SK-N-SH (cell line): ENCODE data around the gene ACSBG1. TPM values are rescaled to one million over a fixed set of nuclear protein-coding genes. Genes with fewer than 3 reads are reported as not detected.

Source experiments
- CTCF ChIA-PET: fragments of 300-600, 350-600 bp; formaldehyde crosslinking; extraction: SDS; loops from one replicate; lab custom pipeline; 2021; lab: Yijun Ruan, JAX
- POLR2A ChIA-PET: fragments of 350-600 bp; sonication (Branson Sonifier 250); formaldehyde crosslinking; extraction: SDS; loops from one replicate; lab custom pipeline; 2020; ENCODE audit warnings: antibody characterized with exemption, inconsistent platforms; lab: Yijun Ruan, JAX
- DNase-seq: peaks from one replicate; pipeline ENCODE4 v3.0.0; 2012
- H2AFZ ChIP-seq: fragments of 200-600 bp; sonication (generic); 2 replicates; pipeline ENCODE4 v1.8.1; 2016; ENCODE audit warnings: antibody characterized with exemption, mild to moderate bottlenecking, low read depth
- H3F3A ChIP-seq: fragments of 200-600 bp; sonication (generic); replicated peaks from 2 replicates; pipeline ENCODE3; 2016; ENCODE audit warnings: antibody characterized with exemption, mild to moderate bottlenecking; ENCODE audit not compliant: insufficient read depth
- H3K27ac ChIP-seq, 2 experiments: fragments of 200-500 bp in 1 of 2; fragments of 200-600 bp in 1 of 2; sonication (Bioruptor generic) in 1 of 2; sonication (generic), shearing (Covaris generic) in 1 of 2; 2 replicates each; pipeline versions ENCODE4 v1.5.1 to v1.6.1; 2014 to 2016; ENCODE audit warnings: low read depth in 2 of 2, inconsistent platforms in 1 of 2, low read length in 1 of 2, mild to moderate bottlenecking in 1 of 2, mixed read lengths in 1 of 2
- H3K27me3 ChIP-seq: fragments of 200-600 bp; sonication (generic), shearing (Covaris generic); 2 replicates; pipeline ENCODE4 v1.6.1; 2016; ENCODE audit warnings: mixed run types; ENCODE audit not compliant: insufficient read depth
- H3K36me3 ChIP-seq, 2 experiments: fragments of 200-500 bp in 1 of 2; fragments of 200-600 bp in 1 of 2; sonication (Bioruptor generic) in 1 of 2; sonication (generic) in 1 of 2; replicated peaks in 1 of 2; 2 replicates each; pipeline versions ENCODE3 to v1.5.1; 2014 to 2016; ENCODE audit warnings: low read length in 1 of 2, mild to moderate bottlenecking in 1 of 2; ENCODE audit not compliant: insufficient read depth in 2 of 2, control insufficient read depth in 1 of 2
- H3K4me1 ChIP-seq, 2 experiments: fragments of 200-500 bp in 1 of 2; fragments of 200-600 bp in 1 of 2; sonication (Bioruptor generic) in 1 of 2; sonication (generic), shearing (Covaris generic) in 1 of 2; 2 replicates each; pipeline versions ENCODE4 v1.5.1 to v1.6.1; 2014 to 2016; ENCODE audit warnings: low read depth in 1 of 2, low read length in 1 of 2, mixed run types in 1 of 2; ENCODE audit not compliant: insufficient read depth in 2 of 2, control insufficient read depth in 1 of 2
- H3K4me2 ChIP-seq: fragments of 200-600 bp; sonication (generic), shearing (Covaris generic); 2 replicates; pipeline ENCODE4 v1.6.1; 2017; ENCODE audit warnings: mixed run types
- H3K4me3 ChIP-seq, 2 experiments: fragments of 200-500 bp in 1 of 2; fragments of 200-600 bp in 1 of 2; sonication (Bioruptor generic) in 1 of 2; sonication (generic), shearing (Covaris generic) in 1 of 2; 2 replicates each; pipeline versions ENCODE4 v1.5.1 to v1.8.1; 2014 to 2016; ENCODE audit warnings: low read depth in 2 of 2, inconsistent platforms in 1 of 2, low read length in 1 of 2, mild to moderate bottlenecking in 1 of 2, mixed read lengths in 1 of 2, moderate library complexity in 1 of 2
- H3K79me2 ChIP-seq: fragments of 200-600 bp; sonication (generic); 2 replicates; pipeline ENCODE4 v1.8.1; 2017; ENCODE audit warnings: mild to moderate bottlenecking; ENCODE audit not compliant: insufficient read depth
- H3K9ac ChIP-seq: fragments of 200-600 bp; sonication (generic); 2 replicates; pipeline ENCODE4 v1.6.1; 2017; ENCODE audit warnings: mixed run types
- H3K9me2 ChIP-seq: fragments of 200-600 bp; sonication (generic); 2 replicates; pipeline ENCODE4 v1.6.1; 2017; ENCODE audit warnings: mixed run types
- H3K9me3 ChIP-seq: fragments of 200-600 bp; sonication (generic); 2 replicates; pipeline ENCODE4 v1.6.1; 2017; ENCODE audit warnings: mixed run types, mild to moderate bottlenecking, moderate library complexity
- H4K20me1 ChIP-seq: fragments of 200-600 bp; sonication (generic); 2 replicates; pipeline ENCODE4 v1.6.1; 2017; ENCODE audit warnings: mild to moderate bottlenecking, mixed run types; ENCODE audit not compliant: insufficient read depth
- EP300 ChIP-seq, 2 experiments: IDR thresholded peaks; 2 replicates each; pipeline versions ENCODE4 v1.4.0 to v1.6.1; 2012; ENCODE audit warnings: borderline replicate concordance in 1 of 2, low read depth in 1 of 2, low read length in 1 of 2
- RXRA ChIP-seq: IDR thresholded peaks from 2 replicates; pipeline ENCODE4 v1.4.0; 2012; ENCODE audit warnings: low read depth, mild to moderate bottlenecking, borderline replicate concordance
- SMC3 ChIP-seq: IDR thresholded peaks from 2 replicates; pipeline ENCODE4 v1.6.1; 2012; ENCODE audit warnings: low read depth, low read length, improper control_type of control experiment
- TCF12 ChIP-seq: IDR thresholded peaks from 2 replicates; pipeline ENCODE4 v1.4.0; 2012
- TEAD4 ChIP-seq: IDR thresholded peaks from 2 replicates; pipeline ENCODE4 v1.4.0; 2012; ENCODE audit warnings: mild to moderate bottlenecking, borderline replicate concordance; ENCODE audit not compliant: insufficient read depth
- WGBS: methylation state at CpG from one replicate; pipeline ENCODE4 v1.1.6; 2017; ENCODE audit warnings: low lambda C conversion rate; 5-methylcytosine and 5-hydroxymethylcytosine counted together
- polyA plus RNA-seq, 3 experiments: library from polyadenylated mRNA; depleted of rRNA; stranded (reverse); fragments of >200 nt; gene quantifications; 2 replicates each; pipeline ENCODE4 v1.2.3, GENCODE V29; 2012
- TF ChIP-seq, protein P1 (sequence below): IDR thresholded peaks from 2 replicates; pipeline ENCODE4 v1.6.1; 2012; ENCODE audit warnings: mild to moderate bottlenecking, low read depth, low read length, moderate library complexity
- TF ChIP-seq, protein P2 (sequence below): IDR thresholded peaks from 2 replicates; pipeline ENCODE4 v1.4.0; 2012; ENCODE audit warnings: low read depth, borderline replicate concordance
- TF ChIP-seq, protein P3 (sequence below): fragments of 150-350 bp; IDR thresholded peaks from 2 replicates; pipeline ENCODE4 v1.6.1; 2016; ENCODE audit warnings: mild to moderate bottlenecking, low read depth, low read length

The ACSBG1 gene
- polyA plus RNA-seq, 1 of the 3 experiments (the other 2 are of a cell fraction) = under 0.01 TPM

DNA sequence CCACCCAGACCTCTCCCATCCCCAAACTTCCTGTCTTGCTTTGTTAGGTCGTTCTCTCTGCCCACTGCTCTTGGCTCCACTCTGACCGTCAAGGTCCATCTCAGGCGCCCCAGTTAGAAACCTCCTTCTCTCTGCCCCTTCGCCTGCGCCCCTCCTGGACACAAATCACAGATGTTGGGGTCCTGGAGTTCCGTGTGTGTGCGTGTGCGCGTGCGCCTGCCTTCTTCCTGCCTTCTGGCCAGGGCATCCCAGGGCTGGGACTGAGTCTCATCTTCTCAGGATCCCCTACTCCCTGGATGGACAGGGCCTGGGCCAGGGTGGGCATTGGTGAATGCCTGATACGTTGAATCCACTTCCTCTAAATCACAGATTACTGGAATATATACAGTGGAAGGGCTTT, 869 bp downstream of the ACSBG1 start:
- no peak overlapping the region for H3K4me3 ChIP-seq
- CTCF ChIA-PET = interaction anchor here (0.6 to 1.3 kb wide), 2 partner anchors 9 to 125 kb away, joined by 3 to 7 read pairs; no protein-coding TSS in a partner anchor
- TF ChIP-seq SMC3 (no peak), EP300 (IDR thresholded peaks at IDR 0.05; ENCODE audit: borderline replicate concordance in 1 of 2, low read depth in 1 of 2, low read length in 1 of 2) (no peak), TCF12 (no peak), TEAD4 (no peak), RXRA (no peak)
- TF ChIP-seq, protein P1, sequence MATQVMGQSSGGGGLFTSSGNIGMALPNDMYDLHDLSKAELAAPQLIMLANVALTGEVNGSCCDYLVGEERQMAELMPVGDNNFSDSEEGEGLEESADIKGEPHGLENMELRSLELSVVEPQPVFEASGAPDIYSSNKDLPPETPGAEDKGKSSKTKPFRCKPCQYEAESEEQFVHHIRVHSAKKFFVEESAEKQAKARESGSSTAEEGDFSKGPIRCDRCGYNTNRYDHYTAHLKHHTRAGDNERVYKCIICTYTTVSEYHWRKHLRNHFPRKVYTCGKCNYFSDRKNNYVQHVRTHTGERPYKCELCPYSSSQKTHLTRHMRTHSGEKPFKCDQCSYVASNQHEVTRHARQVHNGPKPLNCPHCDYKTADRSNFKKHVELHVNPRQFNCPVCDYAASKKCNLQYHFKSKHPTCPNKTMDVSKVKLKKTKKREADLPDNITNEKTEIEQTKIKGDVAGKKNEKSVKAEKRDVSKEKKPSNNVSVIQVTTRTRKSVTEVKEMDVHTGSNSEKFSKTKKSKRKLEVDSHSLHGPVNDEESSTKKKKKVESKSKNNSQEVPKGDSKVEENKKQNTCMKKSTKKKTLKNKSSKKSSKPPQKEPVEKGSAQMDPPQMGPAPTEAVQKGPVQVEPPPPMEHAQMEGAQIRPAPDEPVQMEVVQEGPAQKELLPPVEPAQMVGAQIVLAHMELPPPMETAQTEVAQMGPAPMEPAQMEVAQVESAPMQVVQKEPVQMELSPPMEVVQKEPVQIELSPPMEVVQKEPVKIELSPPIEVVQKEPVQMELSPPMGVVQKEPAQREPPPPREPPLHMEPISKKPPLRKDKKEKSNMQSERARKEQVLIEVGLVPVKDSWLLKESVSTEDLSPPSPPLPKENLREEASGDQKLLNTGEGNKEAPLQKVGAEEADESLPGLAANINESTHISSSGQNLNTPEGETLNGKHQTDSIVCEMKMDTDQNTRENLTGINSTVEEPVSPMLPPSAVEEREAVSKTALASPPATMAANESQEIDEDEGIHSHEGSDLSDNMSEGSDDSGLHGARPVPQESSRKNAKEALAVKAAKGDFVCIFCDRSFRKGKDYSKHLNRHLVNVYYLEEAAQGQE = no peak
- TF ChIP-seq, protein P2, sequence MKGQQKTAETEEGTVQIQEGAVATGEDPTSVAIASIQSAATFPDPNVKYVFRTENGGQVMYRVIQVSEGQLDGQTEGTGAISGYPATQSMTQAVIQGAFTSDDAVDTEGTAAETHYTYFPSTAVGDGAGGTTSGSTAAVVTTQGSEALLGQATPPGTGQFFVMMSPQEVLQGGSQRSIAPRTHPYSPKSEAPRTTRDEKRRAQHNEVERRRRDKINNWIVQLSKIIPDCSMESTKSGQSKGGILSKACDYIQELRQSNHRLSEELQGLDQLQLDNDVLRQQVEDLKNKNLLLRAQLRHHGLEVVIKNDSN = no peak
- TF ChIP-seq, protein P3, sequence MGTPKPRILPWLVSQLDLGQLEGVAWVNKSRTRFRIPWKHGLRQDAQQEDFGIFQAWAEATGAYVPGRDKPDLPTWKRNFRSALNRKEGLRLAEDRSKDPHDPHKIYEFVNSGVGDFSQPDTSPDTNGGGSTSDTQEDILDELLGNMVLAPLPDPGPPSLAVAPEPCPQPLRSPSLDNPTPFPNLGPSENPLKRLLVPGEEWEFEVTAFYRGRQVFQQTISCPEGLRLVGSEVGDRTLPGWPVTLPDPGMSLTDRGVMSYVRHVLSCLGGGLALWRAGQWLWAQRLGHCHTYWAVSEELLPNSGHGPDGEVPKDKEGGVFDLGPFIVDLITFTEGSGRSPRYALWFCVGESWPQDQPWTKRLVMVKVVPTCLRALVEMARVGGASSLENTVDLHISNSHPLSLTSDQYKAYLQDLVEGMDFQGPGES = no peak
- POLR2A ChIA-PET = no interaction called here
- H3F3A ChIP-seq = no peaks in the 10 kb centered on the region
- H3K36me3 ChIP-seq = no peaks in the 10 kb centered on the region
- no peak overlapping the region for H3K9ac ChIP-seq
- H3K4me2 ChIP-seq = no peak overlapping the region
- H2AFZ ChIP-seq = no peak overlapping the region
- H3K27ac ChIP-seq = no peak overlapping the region
- H3K27me3 ChIP-seq = peaks cover 5% of the 10 kb centered on the region; the same call in 1 of the 2 replicates
- H3K4me1 ChIP-seq = no peaks in the 10 kb centered on the region
- no peaks in the 10 kb centered on the region for H3K9me3 ChIP-seq
- no peaks in the 10 kb centered on the region for H4K20me1 ChIP-seq
- no peaks in the 10 kb centered on the region for H3K9me2 ChIP-seq
- no peaks in the 10 kb centered on the region for H3K79me2 ChIP-seq
- no peak for DNase-seq
- WGBS = 67% methylated on average over 11 of the region's 11 CpGs

DNA sequence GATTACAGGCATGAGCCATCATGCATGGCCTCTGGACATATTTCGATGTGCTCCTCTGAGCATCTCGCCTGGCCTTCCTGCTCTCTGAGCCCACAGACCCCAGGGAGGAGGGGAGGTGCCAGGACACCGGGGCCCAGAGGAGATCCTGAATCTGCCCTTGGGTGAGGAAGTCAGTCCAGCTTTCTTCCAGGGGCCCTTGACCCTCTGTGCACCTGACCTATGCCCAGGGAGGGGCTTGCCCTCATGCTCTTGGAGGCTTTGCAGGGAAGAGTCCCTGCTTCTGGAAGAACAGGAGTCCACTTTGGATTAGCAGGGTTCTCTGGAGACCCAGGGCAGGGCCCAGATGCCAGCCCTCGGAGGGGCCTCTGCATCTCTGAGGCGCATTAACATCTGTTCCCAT, 1.4 kb downstream of the ACSBG1 start:
- 87% methylated on average over 2 of the region's 5 CpGs for whole genome bisulfite sequencing
- peaks cover 5% of the 10 kb centered on the region; the same call in 1 of the 2 replicates for H3K27me3 ChIP-seq
- CTCF ChIA-PET = interaction anchor here (6.5 kb wide), 1 partner anchor 8 kb away, joined by 54 read pairs; no protein-coding TSS in a partner anchor

More for the DNA sequence above, 1.4 kb downstream of the ACSBG1 start:
- POLR2A ChIA-PET = no interaction called here
- Histone ChIP-seq H4K20me1 (no peaks in the 10 kb centered on the region), H3K4me3 (no peak overlapping the region), H3K9ac (no peak overlapping the region), H2AFZ (no peak overlapping the region), H3K27ac (no peak overlapping the region), H3K4me1 (no peaks in the 10 kb centered on the region), H3K9me3 (no peaks in the 10 kb centered on the region), H3F3A (no peaks in the 10 kb centered on the region), H3K4me2 (no peak overlapping the region), H3K79me2 (no peaks in the 10 kb centered on the region), H3K36me3 (no peaks in the 10 kb centered on the region), H3K9me2 (no peaks in the 10 kb centered on the region)
- DNase-seq = no peak
- TF ChIP-seq, protein P2 = no peak
- TF ChIP-seq, protein P3 = no peak
